ENCODE measurements around the gene VAV2. TPM values are rescaled to one million over a fixed set of nuclear protein-coding genes. Genes with fewer than 3 reads are reported as not detected.

VAV2 gene
- total RNA-seq, 3 donors from 2014 or later: 5.3 to 9.5 (median 8.8) TPM

GRCh38 chr9:133779081-133779480 is 213.0 kb downstream of the VAV2 start:
- H3K36me3 ChIP-seq: no peaks in the 10 kb centered on the region
- H3K4me1 ChIP-seq: no peaks in the 10 kb centered on the region
- intact Hi-C loops (cut with DNase I; ENCODE audit: low total_unique reads): no loop called here
- H3K9me3 ChIP-seq: peaks cover 0 to 9% of the 10 kb centered on the region in 2 donors
- DNase-seq (ENCODE audit: low spot score in 2 of 2): no peak
- no peaks in the 10 kb centered on the region for H3K27me3 ChIP-seq
- no peak overlapping the region for H3K27ac ChIP-seq
- TF ChIP-seq POLR2A (IDR thresholded peaks at IDR 0.05) (no peak), POLR2AphosphoS5 (IDR thresholded peaks at IDR 0.05) (no peak), CTCF (IDR thresholded peaks at IDR 0.05) (no peak)
- H3K4me3 ChIP-seq: no peak overlapping the region

- Histone ChIP-seq H3K27me3 (no peaks in the 10 kb centered on the region), H3K4me1 (no peaks in the 10 kb centered on the region), H3K9me3 (peaks cover 0 to 12% of the 10 kb centered on the region in 2 donors), H3K4me3 (no peak overlapping the region), H3K36me3 (no peaks in the 10 kb centered on the region), H3K27ac (no peak overlapping the region)
- TF ChIP-seq POLR2A (IDR thresholded peaks at IDR 0.05) (no peak), CTCF (IDR thresholded peaks at IDR 0.05) (no peak), POLR2AphosphoS5 (IDR thresholded peaks at IDR 0.05) (no peak)
- DNase-seq (ENCODE audit: low spot score in 2 of 2): no peak
- intact Hi-C loops (cut with DNase I; ENCODE audit: low total_unique reads): no loop called here
These were observed 213.6 kb downstream of the VAV2 start for GRCh38 chr9:133778336-133779013.

- DNase-seq (ENCODE audit: low spot score in 2 of 2): no peak
- intact Hi-C loops (cut with DNase I; ENCODE audit: low total_unique reads): no loop called here
- no peaks in the 10 kb centered on the region for H3K36me3 ChIP-seq
- TF ChIP-seq POLR2AphosphoS5 (IDR thresholded peaks at IDR 0.05) (no peak), CTCF (IDR thresholded peaks at IDR 0.05) (no peak), POLR2A (IDR thresholded peaks at IDR 0.05) (no peak)
- no peaks in the 10 kb centered on the region for H3K4me1 ChIP-seq
- H3K4me3 ChIP-seq: no peak overlapping the region
- H3K27me3 ChIP-seq: no peaks in the 10 kb centered on the region
- H3K9me3 ChIP-seq: peaks cover 0 to 12% of the 10 kb centered on the region in 2 donors
- no peak overlapping the region for H3K27ac ChIP-seq
These were observed 214.3 kb downstream of the VAV2 start for GRCh38 chr9:133777871-133778270.

- Histone ChIP-seq H3K4me1 (no peaks in the 10 kb centered on the region), H3K27me3 (no peaks in the 10 kb centered on the region), H3K4me3 (no peak overlapping the region), H3K36me3 (no peaks in the 10 kb centered on the region), H3K27ac (no peak overlapping the region), H3K9me3 (peaks cover 0 to 12% of the 10 kb centered on the region in 2 donors)
- intact Hi-C loops (cut with DNase I; ENCODE audit: low total_unique reads): no loop called here
- DNase-seq (ENCODE audit: low spot score in 2 of 2): no peak
- TF ChIP-seq POLR2A (IDR thresholded peaks at IDR 0.05): no peak
- TF ChIP-seq CTCF (IDR thresholded peaks at IDR 0.05): no peak
- no peak for TF ChIP-seq POLR2AphosphoS5 (IDR thresholded peaks at IDR 0.05)
These were observed 214.9 kb downstream of the VAV2 start for GRCh38 chr9:133777068-133777791.

Measured in breast epithelium (tissue), 4 donors.